Activated CD4-positive, alpha-beta T cell treated with anti-CD3 and anti-CD28 coated beads for 4 hours (primary cell): ENCODE measurements around the gene SLC16A3.
A peak's percentile ranks its signal among the peaks of the same experiment; 100 is the strongest.

Experiments
- DNase-seq, 2 donors: peaks; one replicate each; pipeline ENCODE4 v3.0.0-alpha.2; 2020

Gene SLC16A3

GRCh38 chr17:82269882-82270500, 41.1 kb downstream of the SLC16A3 start:
- DNase-seq, result no peak

- no peak for DNase-seq
These were observed 41.8 kb downstream of the SLC16A3 start for GRCh38 chr17:82270651-82271050.

DNA sequence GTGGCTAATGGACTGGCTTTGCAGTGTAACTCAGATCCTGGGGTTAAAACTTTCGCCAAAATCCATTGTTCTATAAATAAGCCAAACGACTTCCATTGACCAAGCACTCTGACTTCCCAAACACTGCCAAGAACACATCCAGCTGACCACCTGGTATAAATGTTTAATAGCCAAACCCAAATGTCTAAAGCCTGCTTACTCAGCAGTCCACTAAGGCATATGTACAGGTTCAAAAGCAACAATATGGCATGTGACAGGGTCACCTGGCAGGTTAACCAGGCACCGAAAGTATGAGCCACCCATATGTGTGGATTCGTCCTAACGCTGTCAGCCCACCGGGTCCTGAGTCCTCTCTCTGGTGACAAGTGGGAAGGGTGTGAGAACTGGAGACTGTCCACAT, 42.6 kb downstream of the SLC16A3 start:
- DNase-seq, result no peak

GRCh38 chr17:82272495-82273326, 43.9 kb downstream of the SLC16A3 start:
- DNase-seq, result peak; percentile 46 to 52

DNA sequence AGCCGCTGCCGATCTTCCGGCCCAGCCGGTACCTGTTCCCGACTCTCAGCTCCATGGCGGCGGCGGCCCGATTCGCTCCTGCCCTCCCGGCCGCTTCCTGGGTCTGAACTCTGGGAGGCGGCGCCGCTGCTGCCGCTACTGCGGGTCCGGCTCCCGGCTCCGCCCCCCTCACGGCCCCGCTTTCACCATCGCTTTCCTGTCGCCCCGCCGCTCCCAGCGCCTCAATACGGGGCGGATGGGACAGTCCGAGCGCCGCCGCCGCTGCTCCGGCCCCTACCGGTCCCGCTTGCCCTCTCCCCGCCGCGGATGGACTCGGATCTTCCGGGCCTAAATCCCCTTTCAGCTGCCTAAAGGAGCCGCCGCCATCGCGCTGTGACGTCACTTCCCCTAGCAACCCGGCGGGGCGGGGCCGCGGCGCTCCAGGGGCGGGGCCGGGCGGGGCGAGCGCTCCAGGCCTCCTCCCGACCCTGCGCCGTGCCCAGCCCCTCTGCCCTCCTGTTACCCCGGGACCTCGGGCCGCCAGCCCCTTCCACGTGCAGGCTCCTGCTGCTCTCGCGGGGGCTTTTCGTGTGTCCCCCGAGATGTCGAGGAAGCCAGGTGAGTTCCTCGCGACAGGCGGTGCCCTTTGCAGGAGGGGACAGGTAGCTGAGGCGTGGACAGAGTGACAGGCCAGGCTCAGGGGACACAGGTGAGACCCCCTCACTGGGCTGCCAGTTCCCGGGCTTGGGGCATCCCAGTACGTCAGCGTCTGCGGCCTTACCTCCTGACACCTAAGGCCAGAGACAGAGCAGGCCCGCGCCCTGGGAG, 44.7 kb downstream of the SLC16A3 start, which contains the start of gene CSNK1D:
TSS of gene CSNK1D (minus strand) at position 374 of the 807 bp plus-strand sequence. CDS start at position 55, 319 bp downstream.
- peak; percentile 92 for DNase-seq

- DNase-seq, result no peak
These were observed 45.5 kb downstream of the SLC16A3 start for GRCh38 chr17:82274134-82275020.

DNA sequence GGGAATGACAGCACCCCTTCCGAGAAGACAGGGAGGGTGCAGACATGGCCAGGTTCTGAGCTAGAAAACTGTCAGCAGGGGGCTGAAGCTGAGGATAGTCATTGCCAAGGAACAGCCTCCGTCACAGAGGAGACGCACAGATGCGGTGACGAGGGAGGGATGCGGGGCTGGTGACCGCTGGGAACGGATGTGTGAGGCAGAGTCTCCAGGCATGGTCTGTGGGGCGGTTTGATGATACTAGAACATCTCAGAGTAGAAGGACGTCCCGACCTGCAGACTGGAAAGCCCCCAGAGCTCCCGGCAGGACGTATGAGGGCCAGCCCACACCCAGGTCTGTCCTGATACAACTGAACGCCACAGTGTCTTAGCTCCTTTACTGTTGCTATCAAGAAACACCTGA, 46.5 kb downstream of the SLC16A3 start:
- DNase-seq, result no peak

GRCh38 chr17:82276938-82277337, 48.1 kb downstream of the SLC16A3 start:
- DNase-seq, result no peak

DNA sequence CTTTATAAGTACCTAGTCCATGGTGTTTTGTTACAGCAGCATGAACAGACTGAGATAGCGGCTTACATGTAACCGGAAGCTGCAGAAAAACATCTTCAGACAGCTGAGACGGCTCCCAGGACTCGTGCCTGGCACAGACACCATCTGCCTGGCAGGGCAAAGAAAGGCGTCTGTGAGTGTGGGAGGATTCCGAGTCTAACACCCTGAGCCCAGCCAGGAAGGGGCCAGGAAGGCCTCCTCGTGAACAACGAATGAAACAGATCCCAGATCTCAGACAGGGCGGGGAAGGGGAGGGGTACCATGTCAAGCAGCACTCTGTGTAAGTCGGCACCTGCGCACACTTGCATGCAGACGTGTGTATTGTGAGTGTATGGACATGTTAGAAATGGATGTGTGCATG, 49.0 kb downstream of the SLC16A3 start:
- no peak for DNase-seq

DNA sequence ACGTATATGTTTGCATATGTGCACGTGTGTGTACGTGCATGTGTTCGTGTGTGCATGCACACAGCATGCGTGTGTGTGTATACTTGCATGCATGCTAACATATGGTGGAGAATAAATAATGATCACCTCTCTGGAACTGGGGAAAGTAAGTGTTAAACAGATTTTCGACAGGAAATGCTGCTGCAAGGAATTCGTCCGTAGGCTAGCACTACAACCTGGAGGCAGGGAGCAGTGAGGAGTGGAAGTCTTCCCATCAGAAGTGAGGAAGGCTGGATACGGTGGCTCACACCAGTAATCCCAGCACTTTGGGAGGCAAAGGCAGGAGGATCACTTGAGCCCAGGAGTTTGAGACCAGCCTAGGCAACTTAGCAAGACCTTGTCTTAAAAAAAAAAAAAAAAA, 49.5 kb downstream of the SLC16A3 start:
- no peak for DNase-seq

DNA sequence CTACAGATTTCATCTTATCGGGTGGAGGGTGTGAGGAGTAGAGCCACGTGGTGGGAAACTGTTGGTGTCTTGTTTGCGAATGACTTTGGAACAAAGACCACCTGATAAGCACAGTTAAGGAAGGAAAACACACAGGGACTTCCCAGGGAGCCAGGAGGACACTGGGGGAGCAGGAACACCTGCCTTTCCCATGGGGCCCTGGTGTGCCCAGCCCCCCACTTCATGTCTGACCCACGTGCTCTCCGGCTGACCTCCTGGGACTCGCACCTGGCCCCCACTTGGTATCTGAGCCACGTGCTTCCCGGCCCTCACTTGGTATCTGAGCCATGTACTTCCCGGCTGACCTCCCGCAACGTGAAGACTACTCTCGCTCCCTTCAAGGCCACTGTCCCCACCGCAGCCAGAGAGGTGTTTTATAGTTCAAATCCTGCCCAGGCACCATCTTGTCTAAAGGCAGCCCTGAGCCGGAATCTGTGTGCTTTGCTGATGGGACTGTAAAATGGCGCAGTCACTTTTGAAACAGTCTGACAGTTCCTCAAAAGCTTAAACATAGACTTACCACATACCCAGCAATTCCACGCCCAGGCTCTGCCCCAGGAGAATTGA, 50.0 kb downstream of the SLC16A3 start:
- DNase-seq, result no peak

GRCh38 chr17:82280537-82280936, 51.7 kb downstream of the SLC16A3 start:
- DNase-seq, result no peak

- DNase-seq, result no peak
These were observed 52.2 kb downstream of the SLC16A3 start for GRCh38 chr17:82281076-82281475.

- DNase-seq, result peak; percentile 47 to 69
These were observed 52.8 kb downstream of the SLC16A3 start for GRCh38 chr17:82281502-82282238.

- DNase-seq, result no peak
These were observed 53.7 kb downstream of the SLC16A3 start for GRCh38 chr17:82282239-82283207.

- DNase-seq, result peak in 1 of 2 donors; percentile 53
These were observed 54.4 kb downstream of the SLC16A3 start for GRCh38 chr17:82283208-82283749.

DNA sequence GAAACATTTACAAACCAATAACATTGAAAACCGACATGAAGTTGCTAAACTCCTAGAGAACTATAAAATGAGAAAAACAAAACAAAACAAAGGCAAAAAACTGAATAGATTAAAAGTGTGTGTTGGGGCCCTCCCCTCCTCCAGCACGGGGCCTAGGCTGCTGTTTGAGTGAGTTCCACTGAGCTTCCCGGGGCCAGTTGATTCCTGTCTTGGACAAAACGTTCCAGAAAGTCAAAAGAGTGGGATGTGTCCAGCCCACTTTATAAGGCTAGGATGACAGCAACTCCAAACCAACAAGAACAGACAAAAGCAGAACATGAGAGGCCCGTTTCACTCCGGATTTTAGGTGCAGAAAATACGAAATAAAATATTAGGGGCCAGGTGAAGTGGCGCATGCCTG, 56.3 kb downstream of the SLC16A3 start:
- DNase-seq, result no peak

- no peak for DNase-seq
These were observed 58.4 kb downstream of the SLC16A3 start for GRCh38 chr17:82287013-82287867.
